ENCODE measurements around the gene DPP6.

DNA sequence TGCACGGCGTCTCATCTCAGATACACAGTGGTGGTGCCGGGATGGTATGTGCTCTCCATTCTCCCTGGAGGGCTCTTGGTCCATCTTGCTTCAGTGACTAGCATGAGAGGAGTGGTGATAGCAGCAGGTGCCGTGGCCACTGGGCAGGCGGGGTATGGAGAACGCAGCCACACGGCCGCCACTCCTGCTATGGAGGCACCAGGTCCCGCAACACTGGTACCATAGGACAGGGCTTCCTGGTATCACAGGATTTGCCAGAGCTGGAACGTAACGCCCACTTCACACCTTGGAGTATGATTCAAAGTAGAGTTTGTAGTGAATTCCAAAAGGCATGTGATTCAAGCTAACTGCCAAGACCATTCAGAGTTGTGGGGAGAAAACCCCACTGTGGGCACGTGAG, 284.1 kb downstream of the DPP6 start:
- TF ChIP-seq, protein P1, sequence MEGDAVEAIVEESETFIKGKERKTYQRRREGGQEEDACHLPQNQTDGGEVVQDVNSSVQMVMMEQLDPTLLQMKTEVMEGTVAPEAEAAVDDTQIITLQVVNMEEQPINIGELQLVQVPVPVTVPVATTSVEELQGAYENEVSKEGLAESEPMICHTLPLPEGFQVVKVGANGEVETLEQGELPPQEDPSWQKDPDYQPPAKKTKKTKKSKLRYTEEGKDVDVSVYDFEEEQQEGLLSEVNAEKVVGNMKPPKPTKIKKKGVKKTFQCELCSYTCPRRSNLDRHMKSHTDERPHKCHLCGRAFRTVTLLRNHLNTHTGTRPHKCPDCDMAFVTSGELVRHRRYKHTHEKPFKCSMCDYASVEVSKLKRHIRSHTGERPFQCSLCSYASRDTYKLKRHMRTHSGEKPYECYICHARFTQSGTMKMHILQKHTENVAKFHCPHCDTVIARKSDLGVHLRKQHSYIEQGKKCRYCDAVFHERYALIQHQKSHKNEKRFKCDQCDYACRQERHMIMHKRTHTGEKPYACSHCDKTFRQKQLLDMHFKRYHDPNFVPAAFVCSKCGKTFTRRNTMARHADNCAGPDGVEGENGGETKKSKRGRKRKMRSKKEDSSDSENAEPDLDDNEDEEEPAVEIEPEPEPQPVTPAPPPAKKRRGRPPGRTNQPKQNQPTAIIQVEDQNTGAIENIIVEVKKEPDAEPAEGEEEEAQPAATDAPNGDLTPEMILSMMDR (IDR thresholded peaks at IDR 0.05): no peak
- TF ChIP-seq POLR2A (IDR thresholded peaks at IDR 0.05) (no peak), EP300 (IDR thresholded peaks at IDR 0.05; ENCODE audit: low read depth) (no peak)

Data from transverse colon (tissue), 3 donors.